H1 (cell line): ENCODE results near the gene AOAH.

Source experiments
- CEBPB ChIP-seq: IDR thresholded peaks from 2 replicates; pipeline ENCODE4 v1.6.1; 2012; ENCODE audit warnings: low read depth, low read length
- CTCF ChIP-seq, 3 experiments: IDR thresholded peaks; 1 replicate in 2 of 3; 2 replicates in 1 of 3; pipeline versions ENCODE4 v1.5.1 to v1.6.1; 2011; ENCODE audit warnings: low read length in 3 of 3, mild to moderate bottlenecking in 3 of 3, inconsistent platforms in 2 of 3, low read depth in 1 of 3, moderate library complexity in 1 of 3; ENCODE audit not compliant: insufficient read depth in 1 of 3; ENCODE audit errors: control extremely low read depth in 1 of 3
- EZH2 ChIP-seq: fragments of 200-600 bp; sonication (generic); IDR thresholded peaks from 2 replicates; pipeline ENCODE4 v1.7.1; 2012; ENCODE audit warnings: low read depth, mild to moderate bottlenecking, moderate library complexity, low read length, inconsistent platforms; ENCODE audit not compliant: severe bottlenecking

GRCh38 chr7:36686499-36686898 lies 37.8 kb downstream of the AOAH start:
- TF ChIP-seq CTCF (IDR thresholded peaks at IDR 0.05; ENCODE audit: control extremely low read depth in 1 of 3, insufficient read depth in 1 of 3, low read depth in 1 of 3, low read length in 3 of 3), result no peak
- no peak for TF ChIP-seq CEBPB
- TF ChIP-seq EZH2, result no peak
